Measurements from ENCODE around the gene SOX13.

Gene SOX13

DNA sequence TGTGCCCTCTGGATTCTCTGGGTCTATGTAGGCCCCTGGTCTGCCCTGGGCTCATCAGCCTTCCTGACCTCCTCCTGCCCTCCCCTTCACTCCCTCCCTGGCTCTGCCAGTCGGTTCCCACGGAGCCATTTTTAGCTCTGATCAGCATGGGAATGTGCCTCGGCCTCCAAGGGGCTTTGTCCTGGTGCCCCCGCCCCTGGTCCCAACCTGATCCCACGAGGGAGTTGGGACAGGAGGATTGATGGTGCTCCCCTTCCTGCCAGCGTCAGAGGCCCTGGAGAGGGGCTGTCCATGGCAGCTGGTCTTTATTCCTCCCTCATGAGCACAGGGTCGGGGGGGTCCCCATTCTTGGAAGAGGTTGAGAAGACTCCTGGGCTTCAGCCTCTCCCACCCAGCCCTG is 54.0 kb downstream of the SOX13 start:
- H3K4me3 ChIP-seq (ENCODE audit: low read length), result no peak overlapping the region
- no peak for DNase-seq (ENCODE audit: low read depth)
- TF ChIP-seq, protein P1, sequence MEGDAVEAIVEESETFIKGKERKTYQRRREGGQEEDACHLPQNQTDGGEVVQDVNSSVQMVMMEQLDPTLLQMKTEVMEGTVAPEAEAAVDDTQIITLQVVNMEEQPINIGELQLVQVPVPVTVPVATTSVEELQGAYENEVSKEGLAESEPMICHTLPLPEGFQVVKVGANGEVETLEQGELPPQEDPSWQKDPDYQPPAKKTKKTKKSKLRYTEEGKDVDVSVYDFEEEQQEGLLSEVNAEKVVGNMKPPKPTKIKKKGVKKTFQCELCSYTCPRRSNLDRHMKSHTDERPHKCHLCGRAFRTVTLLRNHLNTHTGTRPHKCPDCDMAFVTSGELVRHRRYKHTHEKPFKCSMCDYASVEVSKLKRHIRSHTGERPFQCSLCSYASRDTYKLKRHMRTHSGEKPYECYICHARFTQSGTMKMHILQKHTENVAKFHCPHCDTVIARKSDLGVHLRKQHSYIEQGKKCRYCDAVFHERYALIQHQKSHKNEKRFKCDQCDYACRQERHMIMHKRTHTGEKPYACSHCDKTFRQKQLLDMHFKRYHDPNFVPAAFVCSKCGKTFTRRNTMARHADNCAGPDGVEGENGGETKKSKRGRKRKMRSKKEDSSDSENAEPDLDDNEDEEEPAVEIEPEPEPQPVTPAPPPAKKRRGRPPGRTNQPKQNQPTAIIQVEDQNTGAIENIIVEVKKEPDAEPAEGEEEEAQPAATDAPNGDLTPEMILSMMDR (conservative IDR thresholded peaks at IDR 0.05; ENCODE audit: low read depth, low read length), result no peak

DNA sequence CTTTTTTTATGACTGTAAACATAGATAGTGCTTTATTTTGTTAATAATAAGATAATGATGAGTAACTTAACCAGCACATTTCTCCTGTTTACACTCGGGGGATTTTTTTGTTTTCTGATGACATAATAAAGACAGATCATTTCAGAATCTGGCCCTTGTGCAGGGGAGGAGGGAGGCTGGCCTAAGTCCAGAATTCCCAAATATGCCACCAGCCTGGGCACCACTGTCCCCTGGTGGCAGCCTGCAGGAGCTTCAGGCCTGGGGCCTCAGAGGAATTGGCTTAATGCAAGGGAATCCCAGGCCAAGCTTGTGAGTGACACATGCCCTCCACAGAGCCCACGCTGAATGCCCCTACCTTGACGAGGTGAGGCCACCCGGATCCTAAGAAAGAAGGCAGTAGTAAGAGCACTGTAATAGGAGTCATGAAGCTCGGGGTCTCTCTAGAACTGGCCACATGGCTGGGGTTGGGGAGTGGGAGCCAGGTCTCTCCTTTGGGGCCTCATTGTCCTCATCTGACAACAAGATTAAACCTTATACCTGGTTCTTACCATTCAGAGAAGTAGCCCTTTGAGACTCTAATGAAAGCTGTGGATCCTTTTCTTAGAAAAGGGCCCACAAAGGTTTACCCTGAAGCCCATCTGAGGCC is 54.8 kb downstream of the SOX13 start:
- H3K4me3 ChIP-seq (ENCODE audit: low read length), result no peak overlapping the region
- TF ChIP-seq, protein P1 (conservative IDR thresholded peaks at IDR 0.05; ENCODE audit: low read depth, low read length), result peak; percentile 100
- no peak for DNase-seq (ENCODE audit: low read depth)

DNA sequence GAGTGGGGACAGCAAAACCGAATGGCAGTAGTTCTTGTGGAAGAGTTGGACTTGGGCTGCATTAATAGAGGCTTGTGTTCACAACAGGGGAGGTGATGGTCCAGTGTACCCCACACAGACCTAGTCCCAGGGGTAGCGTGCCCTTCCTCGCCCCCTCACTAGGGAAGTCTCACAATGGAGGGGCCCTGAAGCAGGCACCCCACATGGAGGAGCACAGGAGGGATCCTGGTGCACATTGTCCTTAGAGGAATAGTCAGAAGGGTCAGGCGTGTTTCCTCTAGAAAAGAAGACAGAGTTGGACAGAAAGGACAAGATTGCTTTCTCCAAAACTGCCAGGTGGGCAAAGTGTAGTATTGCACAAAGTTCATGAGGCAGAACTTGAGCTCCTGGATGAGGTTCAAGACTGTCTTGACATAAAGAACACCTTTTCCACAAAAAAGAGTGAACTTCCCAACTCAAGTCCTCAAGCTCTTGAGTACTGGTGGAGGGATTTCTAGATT is 55.6 kb downstream of the SOX13 start:
- no peak for DNase-seq (ENCODE audit: low read depth)
- no peak overlapping the region for H3K4me3 ChIP-seq (ENCODE audit: low read length)
- TF ChIP-seq, protein P1 (conservative IDR thresholded peaks at IDR 0.05; ENCODE audit: low read depth, low read length), result no peak

DNA sequence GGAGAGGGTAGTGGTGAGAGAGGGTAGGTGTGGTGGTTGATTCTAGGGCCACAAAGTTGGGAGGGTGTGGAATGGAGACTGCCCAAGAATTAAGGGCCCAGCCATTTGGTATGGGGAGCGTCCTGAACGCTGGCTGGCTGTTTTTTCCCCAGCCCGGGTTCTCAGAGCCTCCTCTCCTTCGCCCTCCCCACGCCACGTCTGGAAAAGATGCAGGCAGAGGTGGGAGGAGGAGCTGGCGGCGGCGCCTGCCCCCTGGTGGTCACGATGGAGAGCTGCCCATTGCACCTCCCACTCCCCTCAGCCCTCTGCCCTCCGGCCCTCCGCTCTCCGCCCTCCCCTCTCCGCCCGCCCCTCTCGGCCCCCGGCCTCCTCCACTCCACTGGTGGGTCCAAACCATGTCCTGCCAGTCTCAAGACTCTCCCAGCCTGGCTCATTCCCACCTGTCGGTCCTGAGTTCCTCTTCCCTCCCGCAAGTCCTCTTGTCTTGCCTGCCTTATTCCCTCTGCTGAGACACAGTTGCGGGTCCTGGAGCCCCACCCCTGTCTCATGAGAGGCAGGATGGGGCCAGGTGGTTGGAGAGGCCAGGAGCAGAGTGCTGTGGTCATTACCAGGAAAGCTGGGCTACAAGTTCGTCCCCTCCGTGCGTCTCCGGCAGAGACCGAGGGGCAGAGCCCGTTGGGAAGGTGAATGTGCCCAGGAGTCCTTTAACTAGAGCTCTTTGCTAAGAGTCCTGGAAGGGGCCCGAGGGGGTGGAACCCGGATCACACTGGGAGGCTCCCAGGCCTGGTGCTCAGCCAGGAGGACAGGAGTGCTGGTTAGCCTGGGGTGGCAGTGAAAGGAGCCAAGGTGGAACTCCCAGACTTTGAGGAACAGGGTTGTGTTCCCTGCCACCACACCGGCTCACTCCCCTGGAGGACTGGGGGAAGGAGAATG is 56.3 kb downstream of the SOX13 start:
- peak overlapping the region; percentile 33 for H3K4me3 ChIP-seq (ENCODE audit: low read length)
- no peak for DNase-seq (ENCODE audit: low read depth)

DNA sequence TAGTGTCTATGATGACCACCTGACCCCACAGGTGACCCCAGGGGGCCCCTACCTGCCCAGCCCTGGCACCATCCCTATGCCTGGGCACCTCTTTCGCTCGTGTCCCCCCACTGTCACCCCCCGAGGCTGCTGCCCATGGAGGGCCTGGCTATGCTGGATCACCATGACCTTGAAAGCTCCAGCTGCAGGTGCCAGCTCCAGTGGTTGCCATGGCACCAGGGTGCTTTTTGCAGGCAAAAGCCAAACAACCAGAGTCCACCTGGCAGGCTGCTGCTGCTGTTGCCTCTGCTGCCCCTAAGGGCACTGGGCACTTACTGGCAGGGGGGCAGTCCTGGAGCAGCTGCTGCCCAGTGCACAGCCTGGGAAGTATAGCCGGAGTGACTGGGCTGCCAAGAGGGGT is 57.3 kb downstream of the SOX13 start:
- TF ChIP-seq, protein P1 (conservative IDR thresholded peaks at IDR 0.05; ENCODE audit: low read depth, low read length), result peak; percentile 6
- H3K4me3 ChIP-seq (ENCODE audit: low read length), result no peak overlapping the region
- no peak for DNase-seq (ENCODE audit: low read depth)

More for the DNA sequence above, 56.3 kb downstream of the SOX13 start:
- TF ChIP-seq, protein P1 (conservative IDR thresholded peaks at IDR 0.05; ENCODE audit: low read depth, low read length), result peak; percentile 86

DNA sequence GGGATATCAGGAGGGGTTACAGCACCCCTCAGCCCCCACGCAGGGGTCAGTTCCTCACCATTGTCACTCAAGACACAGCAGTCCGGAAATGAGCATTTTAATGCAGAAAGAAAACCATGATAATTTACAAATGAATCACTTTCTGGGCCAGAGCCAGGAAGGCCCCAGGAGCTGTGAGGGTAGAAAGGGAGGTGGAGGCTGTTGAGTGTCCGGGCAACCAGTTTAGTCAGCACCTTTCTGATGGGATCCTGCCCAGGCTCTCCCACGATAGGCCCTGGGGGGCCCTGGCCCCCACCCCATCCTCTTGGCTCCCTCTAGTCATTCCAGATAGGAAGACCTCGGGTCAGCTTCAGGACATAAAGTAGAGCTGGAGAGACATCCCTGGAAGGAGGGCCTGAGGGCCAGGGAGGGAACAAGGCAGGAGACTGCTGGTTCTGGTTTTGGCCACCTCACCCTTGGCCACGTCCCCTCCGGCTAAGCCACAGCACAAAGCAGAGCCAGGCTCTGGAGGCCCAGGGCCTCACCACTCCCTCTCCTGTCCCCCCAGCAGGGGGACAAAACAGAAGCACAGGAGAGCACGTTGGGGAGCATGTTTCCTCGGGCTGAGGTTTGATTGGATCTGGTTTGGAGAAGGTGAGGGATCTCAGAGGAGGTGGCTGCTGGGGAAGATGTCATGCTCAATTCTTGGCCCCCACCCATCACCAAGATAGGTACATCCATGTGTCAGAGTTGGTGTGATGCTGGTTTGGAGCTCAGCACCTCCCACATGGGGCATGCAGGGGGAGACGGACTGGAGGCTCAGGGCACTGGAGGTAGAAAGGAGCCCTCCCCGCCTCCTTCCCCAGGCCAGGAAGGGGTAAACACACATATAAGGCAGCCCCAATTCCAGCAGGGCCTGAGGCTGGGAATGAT is 58.3 kb downstream of the SOX13 start:
- no peak overlapping the region for H3K4me3 ChIP-seq (ENCODE audit: low read length)
- peak; percentile 41 for DNase-seq (ENCODE audit: low read depth)
- TF ChIP-seq, protein P1 (conservative IDR thresholded peaks at IDR 0.05; ENCODE audit: low read depth, low read length), result peak; percentile 20
